CD4-positive, alpha-beta T cell treated with Interferon alpha-2 for 1 hour (primary cell): Measurements from ENCODE around the gene MYO9B.

ENCODE experiments used
- DNase-seq, 2 donors: peaks; one replicate each; pipeline ENCODE4 v3.0.0-alpha.2; 2020 to 2022

Gene MYO9B

DNA sequence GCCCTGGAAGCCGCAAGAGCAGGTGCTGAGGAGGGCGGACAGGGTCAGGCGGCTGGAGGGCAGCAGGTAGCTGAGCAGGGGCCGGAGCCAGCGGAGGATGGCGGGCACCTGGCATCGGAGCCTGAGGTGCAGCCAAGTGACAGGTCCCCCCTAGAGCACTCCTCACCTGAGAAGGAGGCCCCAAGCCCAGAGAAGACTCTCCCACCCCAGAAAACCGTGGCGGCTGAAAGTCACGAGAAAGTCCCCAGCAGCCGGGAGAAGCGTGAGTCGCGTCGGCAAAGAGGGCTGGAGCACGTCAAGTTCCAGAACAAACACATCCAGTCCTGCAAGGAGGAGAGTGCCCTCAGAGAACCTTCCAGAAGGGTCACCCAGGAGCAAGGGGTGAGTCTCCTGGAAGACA is 119.0 kb downstream of the MYO9B start:
- DNase-seq = no peak

DNA sequence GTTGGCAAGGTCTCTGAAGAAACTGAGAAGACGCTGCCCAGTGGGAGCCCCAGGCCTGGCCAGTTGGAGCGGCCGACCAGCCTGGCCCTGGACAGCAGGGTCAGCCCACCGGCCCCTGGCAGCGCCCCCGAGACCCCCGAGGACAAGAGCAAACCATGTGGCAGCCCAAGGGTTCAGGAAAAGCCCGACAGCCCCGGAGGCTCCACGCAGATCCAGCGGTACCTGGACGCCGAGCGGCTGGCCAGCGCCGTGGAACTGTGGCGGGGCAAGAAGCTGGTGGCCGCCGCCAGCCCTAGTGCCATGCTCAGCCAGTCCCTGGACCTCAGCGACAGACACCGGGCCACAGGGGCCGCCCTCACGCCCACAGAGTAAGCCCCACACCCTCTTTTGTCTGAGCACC is 119.5 kb downstream of the MYO9B start:
- DNase-seq = no peak

DNA sequence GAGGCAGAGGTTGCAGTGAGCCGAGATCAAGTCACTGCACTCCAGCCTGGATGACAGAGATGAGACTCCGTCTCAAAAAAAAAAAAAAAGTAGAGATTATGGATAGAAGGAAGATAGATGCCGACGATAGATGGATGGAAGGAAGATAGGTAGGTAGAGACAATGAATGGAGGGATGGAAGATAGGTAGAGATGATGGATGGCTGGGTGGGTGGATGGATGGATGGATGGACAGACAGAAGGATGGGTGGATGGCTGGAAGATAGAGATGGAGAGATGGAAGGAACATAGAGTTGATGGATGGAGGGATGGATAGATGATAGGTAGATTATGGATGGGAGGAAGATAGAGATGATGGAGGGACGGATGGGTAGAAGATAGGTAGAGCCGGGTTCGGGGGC is 121.0 kb downstream of the MYO9B start:
- no peak for DNase-seq

GRCh38 chr19:17197666-17198065 is 122.1 kb downstream of the MYO9B start:
- DNase-seq = no peak

DNA sequence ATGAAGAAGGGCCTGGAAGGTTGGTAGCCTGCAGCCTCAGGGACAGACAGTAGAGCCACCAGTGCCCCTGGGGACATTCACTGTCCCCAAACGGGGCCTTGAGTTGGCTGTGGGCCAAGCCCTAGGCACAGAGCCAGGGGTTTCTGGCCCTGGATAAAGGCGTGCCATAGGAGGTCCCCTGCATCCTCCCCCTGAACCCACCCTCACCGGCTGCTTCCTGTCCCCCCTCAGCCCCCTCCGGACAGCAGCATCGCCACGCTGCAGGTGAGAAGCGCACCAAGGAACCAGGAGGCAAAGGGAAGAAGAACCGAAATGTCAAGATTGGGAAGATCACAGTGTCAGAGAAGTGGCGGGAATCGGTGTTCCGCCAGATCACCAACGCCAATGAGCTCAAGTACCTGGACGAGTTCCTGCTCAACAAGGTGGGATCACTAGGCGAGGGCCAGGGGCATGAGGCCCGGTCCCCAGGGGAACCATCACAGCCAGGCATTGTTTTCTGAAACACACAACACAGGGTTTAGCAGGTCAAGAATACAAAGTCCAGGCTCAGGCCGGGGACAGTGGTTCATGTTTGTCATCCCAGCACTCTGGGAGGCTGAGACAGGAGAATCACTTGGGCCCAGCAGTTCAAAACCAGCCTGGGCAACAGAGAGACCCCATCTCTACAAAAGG is 125.0 kb downstream of the MYO9B start:
- DNase-seq = no peak

DNA sequence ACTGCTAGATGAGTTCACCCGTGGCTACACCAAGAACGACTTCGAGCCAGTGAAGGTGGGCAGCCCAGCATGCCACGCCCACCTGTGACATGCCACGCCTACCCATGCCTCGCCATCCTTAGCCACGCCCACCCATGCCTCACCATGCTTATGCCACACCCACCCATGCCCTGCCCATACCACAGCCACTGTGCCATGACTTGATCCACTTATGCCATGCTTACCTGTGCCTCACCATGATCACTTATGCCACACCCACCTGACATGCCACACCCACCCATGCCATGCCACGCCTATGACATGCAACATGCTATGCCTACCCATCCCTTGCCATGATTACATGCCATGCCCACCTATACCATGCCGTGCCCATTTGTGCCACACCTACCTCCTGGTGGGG is 126.7 kb downstream of the MYO9B start:
- peak in 1 of 2 donors; percentile 27 for DNase-seq

- DNase-seq = no peak
These were observed 127.1 kb downstream of the MYO9B start for GRCh38 chr19:17202713-17203112.

DNA sequence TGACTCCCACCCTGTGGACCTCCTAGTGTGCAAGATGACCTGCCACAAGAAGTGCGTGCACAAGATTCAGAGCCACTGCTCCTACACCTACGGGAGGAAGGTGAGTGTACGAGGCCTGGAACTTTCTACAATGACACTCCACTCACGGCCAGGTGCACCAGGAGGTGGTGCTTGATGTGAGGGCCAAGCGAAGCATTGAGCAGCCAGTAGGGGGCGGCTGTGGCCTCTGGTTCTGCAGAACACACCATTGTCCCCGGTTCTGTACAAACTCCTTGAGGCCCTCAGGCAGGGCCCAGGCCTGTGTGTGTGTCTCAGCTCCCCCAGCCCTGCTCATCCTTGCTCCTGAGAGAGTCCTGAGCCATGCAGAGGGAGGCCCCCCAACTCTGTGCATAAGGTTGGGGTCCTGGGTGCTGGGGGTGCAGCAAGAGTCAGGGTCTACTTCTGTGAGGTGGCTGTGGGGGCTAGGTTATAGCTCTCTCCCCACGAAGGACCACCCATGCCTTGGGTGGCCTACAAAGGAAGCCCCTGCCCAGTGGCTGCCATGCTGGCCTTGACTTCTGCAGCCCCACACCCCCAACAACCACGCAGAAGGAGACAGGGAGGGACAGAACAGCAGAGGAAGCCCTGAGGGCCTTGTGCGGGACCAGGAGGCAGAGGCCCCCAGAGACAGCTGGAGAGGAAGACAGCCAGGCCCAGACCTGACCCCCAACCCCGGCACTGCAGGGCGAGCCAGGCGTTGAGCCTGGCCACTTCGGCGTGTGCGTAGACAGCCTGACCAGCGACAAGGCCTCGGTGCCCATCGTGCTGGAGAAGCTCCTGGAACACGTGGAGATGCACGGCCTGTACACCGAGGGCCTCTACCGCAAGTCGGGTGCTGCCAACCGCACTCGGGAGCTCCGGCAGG is 129.9 kb downstream of the MYO9B start:
- peak; percentile 62 to 72 for DNase-seq

GRCh38 chr19:17206736-17207581 is 131.4 kb downstream of the MYO9B start:
- DNase-seq = no peak

GRCh38 chr19:17209126-17210036 is 133.8 kb downstream of the MYO9B start:
- DNase-seq = peak; percentile 48 to 50

DNA sequence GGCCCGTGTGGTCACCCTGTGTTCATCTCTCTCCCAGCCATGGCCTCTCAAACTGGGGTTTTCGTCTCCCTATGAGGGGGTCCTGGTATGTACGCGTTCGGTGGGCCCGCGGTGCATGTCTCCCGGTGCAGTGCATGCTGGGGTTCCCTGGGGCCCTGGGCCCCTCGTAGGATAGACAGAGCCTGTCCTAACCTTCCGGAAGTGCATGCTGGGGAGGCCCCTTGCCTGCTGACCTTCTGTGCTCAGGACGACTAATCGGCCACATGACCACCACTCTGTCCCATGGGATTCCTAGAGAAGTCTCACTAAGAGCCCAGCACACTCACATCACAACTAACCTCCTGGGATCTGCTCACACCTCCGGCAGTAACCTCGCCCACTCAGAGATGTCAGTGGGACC is 134.7 kb downstream of the MYO9B start:
- DNase-seq = no peak

GRCh38 chr19:17211547-17212446 is 136.2 kb downstream of the MYO9B start:
- no peak for DNase-seq

DNA sequence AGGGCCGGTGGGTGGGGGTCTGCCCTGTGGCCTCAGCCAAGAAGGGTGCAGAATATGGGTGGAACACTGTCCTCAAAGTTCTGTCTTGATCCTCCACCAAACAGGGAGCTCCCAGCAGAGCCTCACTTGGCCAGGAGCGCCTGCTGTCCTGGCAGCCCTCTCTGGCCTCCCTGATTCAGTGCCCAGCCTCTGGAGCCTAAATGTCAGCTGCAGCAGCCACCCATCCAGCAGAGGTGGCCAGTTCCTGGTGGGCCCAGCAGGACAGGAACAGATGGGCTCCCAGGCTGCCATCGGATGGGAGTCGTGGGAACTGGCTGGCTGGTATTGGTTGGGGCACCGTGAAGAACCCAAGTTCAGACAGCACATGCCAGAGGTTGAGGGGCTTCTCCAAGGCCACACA is 137.8 kb downstream of the MYO9B start:
- DNase-seq = no peak

DNA sequence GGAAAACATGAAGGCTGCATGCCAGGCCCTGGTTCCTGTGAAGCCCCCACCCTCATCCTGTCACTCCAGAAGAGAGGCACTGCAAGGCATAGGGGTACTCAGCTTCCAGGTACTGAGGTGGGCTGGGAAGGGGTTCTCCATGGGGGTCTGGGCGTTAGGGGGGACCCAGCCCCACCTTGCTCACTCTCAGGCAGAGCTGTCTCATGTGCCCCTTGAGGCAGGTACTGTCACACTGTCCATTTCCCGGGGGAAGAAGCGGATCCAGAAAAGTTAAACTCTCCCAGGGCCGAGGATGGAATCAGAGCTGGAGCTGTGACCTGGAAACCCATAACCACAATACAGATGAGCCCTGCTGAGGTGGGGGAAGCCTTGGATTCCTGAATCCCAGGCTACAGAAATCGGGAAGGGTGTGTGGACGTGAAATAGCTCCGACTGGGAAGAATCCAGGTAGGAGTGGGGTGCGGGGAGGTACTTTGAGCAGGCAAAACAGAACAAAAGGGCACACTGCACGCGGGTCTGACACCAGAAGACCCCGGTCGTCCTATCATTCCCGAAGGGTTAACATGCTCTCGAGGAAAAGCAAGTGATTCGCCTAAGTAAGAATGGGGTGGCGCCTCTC is 139.0 kb downstream of the MYO9B start:
- DNase-seq = no peak

- DNase-seq = peak; percentile 88 to 91
These were observed 139.8 kb downstream of the MYO9B start, which contains the start of gene USE1 for GRCh38 chr19:17215127-17215971. USE1 (plus strand) TSS chr19:17215357; CDS start chr19:17215406, 49 bp downstream.

DNA sequence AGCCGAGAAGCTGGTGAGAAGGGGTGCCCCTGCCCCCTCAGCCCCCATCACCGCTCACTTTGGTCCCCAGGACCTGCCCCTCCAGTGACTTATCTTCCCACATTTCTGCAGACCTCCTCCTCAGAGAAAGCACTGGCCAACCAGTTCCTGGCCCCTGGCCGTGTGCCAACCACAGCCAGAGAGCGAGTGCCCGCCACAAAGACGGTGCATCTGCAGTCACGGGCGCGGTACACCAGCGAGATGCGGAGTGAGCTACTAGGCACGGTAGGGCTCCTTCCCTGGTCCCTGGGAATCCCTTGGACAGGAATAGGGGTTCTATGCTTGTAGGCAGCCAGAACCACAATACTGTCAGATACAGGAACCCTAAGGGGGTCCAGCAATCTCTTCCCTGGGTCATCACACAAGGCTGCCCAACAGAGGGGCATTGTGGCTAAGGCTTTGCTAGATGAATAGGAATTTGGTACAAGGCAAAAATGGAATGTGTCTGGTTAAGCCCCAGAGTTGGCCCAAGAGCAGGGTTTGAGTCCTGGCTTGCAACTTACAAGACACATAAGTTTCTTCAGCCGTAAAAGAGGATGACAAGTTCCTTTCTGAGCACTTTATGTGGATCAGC is 140.6 kb downstream of the MYO9B start:
- no peak for DNase-seq

GRCh38 chr19:17219286-17219685 is 143.7 kb downstream of the MYO9B start:
- no peak for DNase-seq

- no peak for DNase-seq
These were observed 144.7 kb downstream of the MYO9B start for GRCh38 chr19:17220207-17220758.

- no peak for DNase-seq
These were observed 149.5 kb downstream of the MYO9B start for GRCh38 chr19:17225053-17225452.
